IMR-90 (cell line): Measurements from ENCODE around the gene NFKBIB. TPM values are rescaled to one million over a fixed set of nuclear protein-coding genes. Genes with fewer than 3 reads are reported as not detected.
A peak's percentile ranks its signal among the peaks of the same experiment; 100 is the strongest.

Source experiments
- ATAC-seq: fragments of 200-7000 bp; cut with Tn5 transposase; 2 replicates; pipeline ENCODE4 v1.9.1; 2020; ENCODE audit warnings: low read depth, mild to moderate bottlenecking, moderate library complexity
- BruUV-seq: library from RNA; stranded (reverse); fragments of 400-500 nt; replicated peaks from 2 replicates; lab custom pipeline; 2021; lab: Mats Ljungman, UMichigan
- CTCF ChIA-PET: fragments of 300-600 bp; formaldehyde crosslinking; extraction: SDS; loops from one replicate; lab custom pipeline; 2021; ENCODE audit warnings: antibody characterized with exemption; lab: Yijun Ruan, JAX
- POLR2A ChIA-PET: fragments of 300-600 bp; sonication (Branson Sonifier 250); formaldehyde crosslinking; loops from one replicate; lab custom pipeline; 2022; ENCODE audit warnings: antibody characterized with exemption; ENCODE audit not compliant: unreplicated experiment; lab: Charles Lee
- DNase-seq: peaks from one replicate; pipeline ENCODE4 v3.0.0; 2013
- H2AFZ ChIP-seq: replicated peaks from 2 replicates; pipeline ENCODE3; 2013; ENCODE audit warnings: low read length, mild to moderate bottlenecking; ENCODE audit not compliant: poor library complexity
- H2AK5ac ChIP-seq: 2 replicates; pipeline ENCODE4 v1.6.1; 2013; ENCODE audit warnings: low read depth, low read length, inconsistent platforms
- H2AK9ac ChIP-seq: replicated peaks from 2 replicates; pipeline ENCODE3; 2013; ENCODE audit warnings: mild to moderate bottlenecking, low read depth, low read length, moderate library complexity; ENCODE audit not compliant: poor library complexity
- H2BK120ac ChIP-seq: 2 replicates; pipeline ENCODE4 v1.6.1; 2013; ENCODE audit warnings: low read depth, low read length, inconsistent platforms
- H2BK15ac ChIP-seq: 3 replicates; pipeline ENCODE4 v1.6.1; 2013; ENCODE audit warnings: low read depth, low read length, inconsistent platforms
- H2BK20ac ChIP-seq: 2 replicates; pipeline ENCODE4 v1.6.1; 2013; ENCODE audit warnings: low read depth, mild to moderate bottlenecking, inconsistent platforms, low read length, moderate library complexity
- H2BK5ac ChIP-seq: 2 replicates; pipeline ENCODE4 v1.6.1; 2013; ENCODE audit warnings: mild to moderate bottlenecking, low read depth, low read length, inconsistent platforms; ENCODE audit not compliant: poor library complexity, severe bottlenecking
- H3K14ac ChIP-seq: replicated peaks from 2 replicates; pipeline ENCODE4 v1.6.1; 2013; ENCODE audit warnings: low read depth, low read length, inconsistent platforms
- H3K18ac ChIP-seq: 2 replicates; pipeline ENCODE4 v1.6.1; 2013; ENCODE audit warnings: low read depth, low read length, control low read depth
- H3K23ac ChIP-seq: 2 replicates; pipeline ENCODE4 v1.6.1; 2013; ENCODE audit warnings: low read depth, low read length, inconsistent platforms
- H3K27ac ChIP-seq: 2 replicates; pipeline ENCODE4 v1.5.1; 2013; ENCODE audit warnings: mild to moderate bottlenecking, control low read depth, low read length; ENCODE audit not compliant: insufficient read depth
- H3K27me3 ChIP-seq: 2 replicates; pipeline ENCODE4 v1.6.1; 2013; ENCODE audit warnings: low read length; ENCODE audit not compliant: control insufficient read depth, insufficient read depth
- H3K36me3 ChIP-seq: 2 replicates; pipeline ENCODE4 v1.6.1; 2013; ENCODE audit warnings: low read length, mixed read lengths; ENCODE audit not compliant: control insufficient read depth, insufficient read depth
- H3K4ac ChIP-seq: 2 replicates; pipeline ENCODE4 v1.6.1; 2013; ENCODE audit warnings: low read depth, low read length, inconsistent platforms
- H3K4me1 ChIP-seq: 2 replicates; pipeline ENCODE4 v1.6.1; 2013; ENCODE audit warnings: low read length, mixed read lengths; ENCODE audit not compliant: control insufficient read depth, insufficient read depth
- H3K4me2 ChIP-seq: 2 replicates; pipeline ENCODE4 v1.6.1; 2013; ENCODE audit warnings: low read depth, mild to moderate bottlenecking, control low read depth, low read length, moderate library complexity
- H3K4me3 ChIP-seq: 2 replicates; pipeline ENCODE4 v1.5.1; 2013; ENCODE audit warnings: low read depth, mild to moderate bottlenecking, control low read depth, low read length, moderate library complexity; ENCODE audit not compliant: insufficient read depth
- H3K56ac ChIP-seq: 2 replicates; pipeline ENCODE4 v1.6.1; 2013; ENCODE audit warnings: low read length, inconsistent platforms; ENCODE audit not compliant: insufficient read depth; ENCODE audit errors: extremely low read depth
- H3K79me1 ChIP-seq, 2 experiments: 2 replicates each; pipeline ENCODE4 v1.6.1; 2013; ENCODE audit warnings: low read length in 2 of 2, inconsistent platforms in 1 of 2, low read depth in 1 of 2
- H3K9ac ChIP-seq: 2 replicates; pipeline ENCODE4 v1.6.1; 2013; ENCODE audit warnings: low read depth, low read length, control low read depth
- H3K9me1 ChIP-seq: 2 replicates; pipeline ENCODE4 v1.6.1; 2013; ENCODE audit warnings: low read length, inconsistent platforms; ENCODE audit not compliant: insufficient read depth
- H3K9me3 ChIP-seq: 2 replicates; pipeline ENCODE4 v1.6.1; 2013; ENCODE audit warnings: low read length; ENCODE audit not compliant: control insufficient read depth, insufficient read depth
- H4K20me1 ChIP-seq: 2 replicates; pipeline ENCODE4 v1.6.1; 2013; ENCODE audit warnings: low read length, inconsistent platforms; ENCODE audit not compliant: insufficient read depth
- H4K5ac ChIP-seq: 2 replicates; pipeline ENCODE4 v1.6.1; 2013; ENCODE audit warnings: mild to moderate bottlenecking, low read depth, low read length, control low read depth
- H4K8ac ChIP-seq, 2 experiments: 2 replicates each; pipeline ENCODE4 v1.6.1; 2013; ENCODE audit warnings: low read depth in 2 of 2, low read length in 2 of 2, control low read depth in 1 of 2, inconsistent platforms in 1 of 2
- H4K91ac ChIP-seq: 2 replicates; pipeline ENCODE4 v1.6.1; 2013; ENCODE audit warnings: low read depth, low read length, inconsistent platforms; ENCODE audit not compliant: insufficient read depth
- CTCF ChIP-seq: conservative IDR thresholded peaks from 2 replicates; pipeline ENCODE4 v1.5.1; 2012; ENCODE audit warnings: mild to moderate bottlenecking, low read depth, low read length, improper control_type of control experiment
- whole genome bisulfite sequencing, 2 experiments: methylation state at CpG; one replicate each; pipeline versions ENCODE4 v1.1.5 to v1.1.7; 2013; ENCODE audit warnings: missing lambda C conversion rate in 2 of 2; ENCODE audit not compliant: insufficient read length in 1 of 2; ENCODE audit errors: extremely low coverage in 2 of 2; 5-methylcytosine and 5-hydroxymethylcytosine counted together
- dilution Hi-C: fragments of 300-500 bp; cut with HindIII; formaldehyde crosslinking; loops from one replicate; pipeline ENCODE4 v1.14.3; 2018; ENCODE audit warnings: low sequenced_read_pairs; ENCODE audit not compliant: unreplicated experiment
- in situ Hi-C: fragments of 300-500 bp; cut with MboI; formaldehyde crosslinking; loops from 3 replicates; pipeline ENCODE4 v1.14.3; 2019; ENCODE audit warnings: low sequenced_read_pairs, inconsistent platforms, mixed read lengths
- intact Hi-C: fragments of 100-400 bp; cut with micrococcal nuclease; formaldehyde crosslinking; loops from 2 replicates; pipeline ENCODE4 v1.10.0; 2022
- polyA plus RNA-seq, 3 experiments: library from polyadenylated mRNA; depleted of rRNA; stranded (reverse); fragments of >200 nt; gene quantifications; 2 replicates each; pipeline ENCODE4 v1.2.3, GENCODE V29; 2012; ENCODE audit warnings: low replicate concordance in 1 of 3
- total RNA-seq: library from RNA; depleted of rRNA; stranded (reverse); fragments of >200 nt; gene quantifications from 2 replicates; pipeline ENCODE4 v1.2.3, GENCODE V29; 2012

The NFKBIB gene
- total and polyA plus RNA-seq, 2 of the 4 experiments (the other 2 are of a cell fraction), result 7.5 to 25.5 TPM

GRCh38 chr19:38877781-38878574, 21.8 kb upstream of the NFKBIB start, which contains the start of gene RINL:
Gene RINL, minus strand, starts transcription at chr19:38878275. Its CDS starts 1,533 bp downstream, at chr19:38876742.
- dilution Hi-C loops, result no loop called here

More at GRCh38 chr19:38877781-38878574, 21.8 kb upstream of the NFKBIB start, which contains the start of gene RINL:
- no peaks in the 10 kb centered on the region for H3K4me1 ChIP-seq
- no peaks in the 10 kb centered on the region for H4K20me1 ChIP-seq
- H3K14ac ChIP-seq, result no peak within 1 kb of the TSS
- H3K4ac ChIP-seq, result no peak within 1 kb of the TSS
- no peak for ATAC-seq
- no peak within 1 kb of the TSS for H4K8ac ChIP-seq
- no peak within 1 kb of the TSS for H3K4me2 ChIP-seq
- no peak within 1 kb of the TSS for H3K27ac ChIP-seq
- ChIA-PET CTCF (no interaction called here), POLR2A (no interaction called here)
- peak within 1 kb of the TSS; percentile 84 for H2AK9ac ChIP-seq
- no peak within 1 kb of the TSS for H3K18ac ChIP-seq
- no peak within 1 kb of the TSS for H2BK15ac ChIP-seq
- no peak within 1 kb of the TSS for H2AFZ ChIP-seq
- no peak for DNase-seq
- H3K9me1 ChIP-seq, result no peaks in the 10 kb centered on the region
- no TSS peak for BruUV-seq
- no peaks in the 10 kb centered on the region for H3K9me3 ChIP-seq
- no peak within 1 kb of the TSS for H3K56ac ChIP-seq
- no peaks in the 10 kb centered on the region for H3K27me3 ChIP-seq
- 75% methylated on average over 2 of the region's 11 CpGs; no CpG with 5 or more reads in 1 of the 2 experiments for whole genome bisulfite sequencing, 2 experiments
- no peak within 1 kb of the TSS for H3K9ac ChIP-seq
- H3K4me3 ChIP-seq, result no peak within 1 kb of the TSS
- H2BK5ac ChIP-seq, result no peak within 1 kb of the TSS
- H3K79me1 ChIP-seq, result no peaks in the 10 kb centered on the region
- in situ Hi-C loops, result no loop called here
- H4K5ac ChIP-seq, result no peak within 1 kb of the TSS
- no peak within 1 kb of the TSS for H2AK5ac ChIP-seq
- TF ChIP-seq CTCF, result no peak
- H3K36me3 ChIP-seq, result peaks cover 13% of the 10 kb centered on the region
- intact Hi-C loops, result no loop called here
- no peak within 1 kb of the TSS for H2BK120ac ChIP-seq
- no peak within 1 kb of the TSS for H3K23ac ChIP-seq
- no peak within 1 kb of the TSS for H4K91ac ChIP-seq
- H2BK20ac ChIP-seq, result no peak within 1 kb of the TSS
